GM23338 (cell line): ENCODE data around the gene SNX22. TPM values are rescaled to one million over a fixed set of nuclear protein-coding genes. Genes with fewer than 3 reads are reported as not detected.
"Not testable (repeated sequence)": the region's sequence is repeated elsewhere in the genome, so short reads cannot be mapped to it uniquely, and the experiment has no call there.

Source experiments
- ATAC-seq: fragments of 200-7000 bp; cut with Tn5 transposase; 3 replicates; pipeline ENCODE4 v1.9.1; 2020
- DNase-seq: peaks from one replicate; pipeline ENCODE4 v3.0.0-alpha.2; 2015; ENCODE audit warnings: low spot score
- H2AFZ ChIP-seq: fragments of 200-600 bp; sonication (generic); 2 replicates; pipeline ENCODE4 v1.8.0; 2016; ENCODE audit warnings: antibody characterized with exemption, mild to moderate bottlenecking, moderate library complexity
- H3F3A ChIP-seq: fragments of 200-600 bp; sonication (generic); replicated peaks from 2 replicates; pipeline ENCODE4 v1.8.0; 2017; ENCODE audit warnings: antibody characterized with exemption, mixed run types, low read depth
- H3K27ac ChIP-seq: fragments of 200-600 bp; sonication (generic); 2 replicates; pipeline ENCODE4 v1.6.1; 2016; ENCODE audit warnings: low read depth
- H3K27me3 ChIP-seq: fragments of 200-600 bp; sonication (generic); 2 replicates; pipeline ENCODE4 v1.8.0; 2016; ENCODE audit warnings: mild to moderate bottlenecking, mixed run types, moderate library complexity; ENCODE audit not compliant: insufficient read depth
- H3K36me3 ChIP-seq: fragments of 200-600 bp; sonication (generic); 2 replicates; pipeline ENCODE4 v1.8.0; 2016; ENCODE audit warnings: mild to moderate bottlenecking; ENCODE audit not compliant: insufficient read depth
- H3K4me1 ChIP-seq: fragments of 200-600 bp; sonication (generic); 2 replicates; pipeline ENCODE4 v1.8.0; 2016; ENCODE audit warnings: mild to moderate bottlenecking, moderate library complexity; ENCODE audit not compliant: insufficient read depth
- H3K4me2 ChIP-seq: fragments of 200-600 bp; sonication (generic); 2 replicates; pipeline ENCODE4 v1.7.1; 2017; ENCODE audit warnings: mixed run types
- H3K4me3 ChIP-seq: fragments of 200-600 bp; sonication (generic); 2 replicates; pipeline ENCODE4 v1.6.1; 2016; ENCODE audit warnings: mixed run types
- H3K79me2 ChIP-seq: fragments of 200-600 bp; sonication (generic); replicated peaks from 2 replicates; pipeline ENCODE4 v1.8.0; 2017; ENCODE audit warnings: mild to moderate bottlenecking; ENCODE audit not compliant: insufficient read depth
- H3K9me2 ChIP-seq: fragments of 200-600 bp; sonication (generic); 2 replicates; pipeline ENCODE4 v1.8.0; 2017; ENCODE audit not compliant: insufficient read depth
- H4K20me1 ChIP-seq: fragments of 200-600 bp; sonication (generic); replicated peaks from 2 replicates; pipeline ENCODE4 v1.8.0; 2017; ENCODE audit warnings: mild to moderate bottlenecking; ENCODE audit not compliant: insufficient read depth
- H3K27ac Mint-ChIP-seq: 2 replicates; pipeline ENCODE4 v1.8.0; 2020; ENCODE audit warnings: inconsistent platforms, mild to moderate bottlenecking, moderate library complexity, mixed read lengths
- H3K27me3 Mint-ChIP-seq: 3 replicates; pipeline ENCODE4 v1.8.0; 2022; ENCODE audit warnings: low read depth, mild to moderate bottlenecking, moderate library complexity, mixed read lengths, inconsistent platforms; ENCODE audit not compliant: insufficient read depth, poor library complexity
- H3K36me3 Mint-ChIP-seq: 3 replicates; pipeline ENCODE4 v1.8.0; 2021; ENCODE audit warnings: low read depth, mild to moderate bottlenecking, inconsistent platforms, moderate library complexity, mixed read lengths
- H3K4me1 Mint-ChIP-seq: 3 replicates; pipeline ENCODE4 v1.8.0; 2020; ENCODE audit warnings: mild to moderate bottlenecking, inconsistent platforms, mixed read lengths
- H3K4me3 Mint-ChIP-seq: 3 replicates; pipeline ENCODE4 v1.8.0; 2021; ENCODE audit warnings: moderate library complexity, mild to moderate bottlenecking, inconsistent platforms, mixed read lengths
- H3K9me3 Mint-ChIP-seq: 3 replicates; pipeline ENCODE4 v1.8.0; 2020; ENCODE audit warnings: moderate library complexity, mild to moderate bottlenecking, inconsistent platforms, mixed read lengths
- CREB1 ChIP-seq: fragments of 250-450 bp; sonication (Bioruptor Pico); IDR thresholded peaks from 2 replicates; pipeline ENCODE4 v1.5.0; 2020; ENCODE audit warnings: low read depth, mild to moderate bottlenecking, moderate library complexity
- CTCF ChIP-seq, 2 experiments: fragments of 200-600 bp in 1 of 2; sonication (generic) in 1 of 2; conservative IDR thresholded peaks; 2 replicates each; pipeline versions ENCODE4 v1.5.1 to v1.6.1; 2016 to 2017; ENCODE audit warnings: antibody characterized with exemption in 2 of 2, low read depth in 2 of 2, mild to moderate bottlenecking in 2 of 2, moderate library complexity in 1 of 2
- ETS1 ChIP-seq: IDR thresholded peaks from 2 replicates; pipeline ENCODE4 v1.6.1; 2016; ENCODE audit warnings: antibody characterized with exemption
- EZH2phosphoT487 ChIP-seq: fragments of 200-600 bp; sonication (generic); IDR thresholded peaks from one replicate; pipeline ENCODE4 v1.8.1; 2018; ENCODE audit warnings: antibody characterized with exemption; ENCODE audit not compliant: unreplicated experiment
- JUNB ChIP-seq: IDR thresholded peaks from one replicate; pipeline ENCODE4 v1.6.1; 2016; ENCODE audit warnings: antibody characterized with exemption; ENCODE audit not compliant: unreplicated experiment
- NANOG ChIP-seq: IDR thresholded peaks from 2 replicates; pipeline ENCODE4 v1.6.1; 2016; ENCODE audit warnings: antibody characterized with exemption, borderline replicate concordance
- REST ChIP-seq: IDR thresholded peaks from one replicate; pipeline ENCODE4 v1.6.1; 2018; ENCODE audit warnings: antibody characterized with exemption; ENCODE audit not compliant: unreplicated experiment
- STAT1 ChIP-seq: IDR thresholded peaks from one replicate; pipeline ENCODE4 v1.6.1; 2016; ENCODE audit warnings: antibody characterized with exemption; ENCODE audit not compliant: unreplicated experiment
- ZNF114 ChIP-seq: fragments of 250-450 bp; sonication (Bioruptor Pico); IDR thresholded peaks from 2 replicates; pipeline ENCODE4 v1.5.0; 2020; ENCODE audit warnings: mild to moderate bottlenecking, moderate library complexity
- ZNF331 ChIP-seq: fragments of 250-450 bp; sonication (Bioruptor Pico); IDR thresholded peaks from 2 replicates; pipeline ENCODE4 v1.5.0; 2020; ENCODE audit warnings: low read depth, mild to moderate bottlenecking, moderate library complexity
- polyA plus RNA-seq: library from polyadenylated mRNA; unstranded; fragments of >200 nt; fragmentation: Nextera tagmentation; extraction: Ambion mirVana; gene quantifications from 2 replicates; pipeline ENCODE4 v1.2.1, GENCODE V29; 2016
- total RNA-seq: library from RNA; depleted of rRNA; stranded (reverse); fragments of >200 nt; shearing (Covaris generic); gene quantifications from 2 replicates; pipeline ENCODE4 v1.2.3, GENCODE V29; 2014

Gene SNX22
- total and polyA plus RNA-seq, 2 experiments from 2014 or later = 3.7 to 5.7 TPM

- Mint-ChIP-seq H3K36me3 (peaks cover 30% of the 10 kb centered on the region; the same call in 2 of the 3 replicates), H3K4me1 (no peaks in the 10 kb centered on the region), H3K4me3 (no peak overlapping the region), H3K27ac (no peak overlapping the region), H3K9me3 (no peaks in the 10 kb centered on the region), H3K27me3 (no peaks in the 10 kb centered on the region)
- Histone ChIP-seq H3K4me1 (no peaks in the 10 kb centered on the region), H3K27me3 (no peaks in the 10 kb centered on the region), H3F3A (no peaks in the 10 kb centered on the region), H3K27ac (no peak overlapping the region), H4K20me1 (no peaks in the 10 kb centered on the region), H3K4me3 (no peak overlapping the region), H3K36me3 (peaks cover 15% of the 10 kb centered on the region; the same call in 1 of the 2 replicates), H2AFZ (no peak overlapping the region), H3K79me2 (no peaks in the 10 kb centered on the region), H3K4me2 (no peak overlapping the region), H3K9me2 (no peaks in the 10 kb centered on the region)
- DNase-seq = no peak
- no peak for ATAC-seq
- TF ChIP-seq ETS1 = no peak
- TF ChIP-seq CTCF (conservative IDR thresholded peaks at IDR 0.05; ENCODE audit: low read depth in 2 of 2) = no peak
- TF ChIP-seq NANOG = no peak
- TF ChIP-seq REST = no peak
- TF ChIP-seq EZH2phosphoT487 = no peak
- TF ChIP-seq CREB1 (CRISPR knock-in tag) = no peak
- TF ChIP-seq JUNB = no peak
- TF ChIP-seq STAT1 = no peak
- TF ChIP-seq ZNF114 (CRISPR knock-in tag) = no peak
- no peak for TF ChIP-seq ZNF331 (CRISPR knock-in tag)
Observed at GRCh38 chr15:64117759-64118487, 33.6 kb upstream of the SNX22 start.

GRCh38 chr15:64120322-64120721 is 31.2 kb upstream of the SNX22 start:
- peaks cover 21% of the 10 kb centered on the region; the same call in 2 of the 3 replicates for H3K36me3 Mint-ChIP-seq
- not testable (repeated sequence) for H3K27ac ChIP-seq, H2AFZ ChIP-seq, H3K4me1 Mint-ChIP-seq, H3F3A ChIP-seq, H3K9me3 Mint-ChIP-seq, H3K9me2 ChIP-seq, H3K27me3 ChIP-seq, H3K4me3 ChIP-seq, H3K27ac Mint-ChIP-seq, DNase-seq, H3K79me2 ChIP-seq, H3K27me3 Mint-ChIP-seq, H3K4me3 Mint-ChIP-seq, H3K4me2 ChIP-seq, H4K20me1 ChIP-seq, ATAC-seq, H3K4me1 ChIP-seq
- H3K36me3 ChIP-seq = peaks cover 20% of the 10 kb centered on the region; the same call in 1 of the 2 replicates
